Adrenal gland (tissue), 5 donors: ENCODE data around the gene PCDHGB1.

Experiments used
- CTCF ChIP-seq, 6 experiments: fragments of 450-650 bp in 4 of 6; fragments of 200-600 bp in 2 of 6; sonication (generic) in 1 of 6; IDR thresholded peaks; 1 replicate in 5 of 6; 2 replicates in 1 of 6; pipeline versions ENCODE4 v1.5.1 to v1.8.0; 2016 to 2021; ENCODE audit warnings: antibody characterized with exemption in 6 of 6, mild to moderate bottlenecking in 2 of 6, moderate library complexity in 1 of 6
- POLR2A ChIP-seq, 2 donors: fragments of 450-650 bp; IDR thresholded peaks; one replicate each; pipeline ENCODE4 v1.6.1; 2017; ENCODE audit warnings: antibody characterized with exemption in 2 of 2, mild to moderate bottlenecking in 2 of 2, moderate library complexity in 1 of 2
- donor health status: DM: no; HTN: no; CAD: no.

GRCh38 chr5:141330299-141331080, 19.4 kb upstream of the PCDHGB1 start, which contains the start of gene PCDHGA1:
- TF ChIP-seq CTCF (IDR thresholded peaks at IDR 0.05): peak in 1 of 6 experiments; percentile 11
- TF ChIP-seq POLR2A (IDR thresholded peaks at IDR 0.05): no peak
